Activated CD8-positive, alpha-beta memory T cell treated with anti-CD3 and anti-CD28 coated beads for 4 hours (primary cell): ENCODE data around the gene PDE5A.

Source experiments
- DNase-seq, 2 donors: peaks; one replicate each; pipeline ENCODE4 v3.0.0-alpha.2; 2020; ENCODE audit warnings: low read depth in 2 of 2

The PDE5A gene

GRCh38 chr4:119523399-119523798 is 105.2 kb downstream of the PDE5A start:
- DNase-seq = no peak

GRCh38 chr4:119521268-119521667 is 107.3 kb downstream of the PDE5A start:
- DNase-seq = no peak

- no peak for DNase-seq
These were observed 109.6 kb downstream of the PDE5A start for GRCh38 chr4:119518915-119519410.

- DNase-seq = no peak
These were observed 110.2 kb downstream of the PDE5A start for GRCh38 chr4:119518230-119518892.

GRCh38 chr4:119517361-119518229 is 111.0 kb downstream of the PDE5A start:
- DNase-seq = no peak

GRCh38 chr4:119512398-119512797 is 116.2 kb downstream of the PDE5A start:
- no peak for DNase-seq

- DNase-seq = no peak
These were observed 118.0 kb downstream of the PDE5A start for GRCh38 chr4:119510395-119511149.

GRCh38 chr4:119508281-119508680 is 120.3 kb downstream of the PDE5A start:
- DNase-seq = no peak

- no peak for DNase-seq
These were observed 121.8 kb downstream of the PDE5A start for GRCh38 chr4:119506806-119507205.

GRCh38 chr4:119504616-119505015 is 124.0 kb downstream of the PDE5A start:
- DNase-seq = no peak

- no peak for DNase-seq
These were observed 126.9 kb downstream of the PDE5A start for GRCh38 chr4:119501740-119502139.

GRCh38 chr4:119498527-119498926 is 130.1 kb downstream of the PDE5A start:
- DNase-seq = no peak

GRCh38 chr4:119493886-119494285 is 134.7 kb downstream of the PDE5A start:
- no peak for DNase-seq

GRCh38 chr4:119493419-119493818 is 135.2 kb downstream of the PDE5A start:
- no peak for DNase-seq

GRCh38 chr4:119490335-119490734 is 138.3 kb downstream of the PDE5A start:
- no peak for DNase-seq

GRCh38 chr4:119489305-119489704 is 139.3 kb downstream of the PDE5A start:
- no peak for DNase-seq

GRCh38 chr4:119480331-119480730 is 148.3 kb downstream of the PDE5A start:
- DNase-seq = no peak

GRCh38 chr4:119479835-119480234 is 148.8 kb downstream of the PDE5A start:
- no peak for DNase-seq

- no peak for DNase-seq
These were observed 149.3 kb downstream of the PDE5A start for GRCh38 chr4:119479180-119479808.

- no peak for DNase-seq
These were observed 150.0 kb downstream of the PDE5A start for GRCh38 chr4:119478446-119479179.

- DNase-seq = no peak
These were observed 151.1 kb downstream of the PDE5A start for GRCh38 chr4:119477412-119478053.
